Chondrocyte (in vitro differentiated cells): ENCODE measurements around the gene PTK6. TPM values are rescaled to one million over a fixed set of nuclear protein-coding genes. Genes with fewer than 3 reads are reported as not detected.
A peak's percentile ranks its signal among the peaks of the same experiment; 100 is the strongest.

ENCODE experiments used
- DNase-seq: peaks from one replicate; pipeline ENCODE4 v3.0.0; 2021; ENCODE audit warnings: mixed read lengths, low spot score
- H3K27ac Mint-ChIP-seq: one replicate; pipeline ENCODE4 v1.8.0; 2021; ENCODE audit warnings: mild to moderate bottlenecking, moderate library complexity, mixed read lengths; ENCODE audit not compliant: unreplicated experiment
- H3K27me3 Mint-ChIP-seq: 2 replicates; pipeline ENCODE4 v1.8.0; 2021; ENCODE audit warnings: low read depth, mixed read lengths
- H3K36me3 Mint-ChIP-seq: 2 replicates; pipeline ENCODE4 v1.8.0; 2021; ENCODE audit warnings: low read depth, mixed read lengths
- H3K4me1 Mint-ChIP-seq: 2 replicates; pipeline ENCODE4 v1.8.0; 2021; ENCODE audit warnings: low read depth, mild to moderate bottlenecking, mixed read lengths
- H3K4me3 Mint-ChIP-seq: one replicate; pipeline ENCODE4 v1.8.0; 2021; ENCODE audit warnings: mild to moderate bottlenecking, moderate library complexity, mixed read lengths; ENCODE audit not compliant: unreplicated experiment
- H3K9me3 Mint-ChIP-seq: 2 replicates; pipeline ENCODE4 v1.8.0; 2021; ENCODE audit warnings: low read depth, mixed read lengths
- CTCF ChIP-seq: fragments of 200-600 bp; sonication (generic); IDR thresholded peaks from 2 replicates; pipeline ENCODE4 v1.5.0; 2021; ENCODE audit warnings: antibody characterized with exemption, mild to moderate bottlenecking, moderate library complexity
- total RNA-seq: library from RNA; stranded (reverse); gene quantifications from 3 replicates; pipeline ENCODE4 v1.2.1, GENCODE V29; 2021

The PTK6 gene
- total RNA-seq, 1 donor from 2014 or later: not detected

DNA sequence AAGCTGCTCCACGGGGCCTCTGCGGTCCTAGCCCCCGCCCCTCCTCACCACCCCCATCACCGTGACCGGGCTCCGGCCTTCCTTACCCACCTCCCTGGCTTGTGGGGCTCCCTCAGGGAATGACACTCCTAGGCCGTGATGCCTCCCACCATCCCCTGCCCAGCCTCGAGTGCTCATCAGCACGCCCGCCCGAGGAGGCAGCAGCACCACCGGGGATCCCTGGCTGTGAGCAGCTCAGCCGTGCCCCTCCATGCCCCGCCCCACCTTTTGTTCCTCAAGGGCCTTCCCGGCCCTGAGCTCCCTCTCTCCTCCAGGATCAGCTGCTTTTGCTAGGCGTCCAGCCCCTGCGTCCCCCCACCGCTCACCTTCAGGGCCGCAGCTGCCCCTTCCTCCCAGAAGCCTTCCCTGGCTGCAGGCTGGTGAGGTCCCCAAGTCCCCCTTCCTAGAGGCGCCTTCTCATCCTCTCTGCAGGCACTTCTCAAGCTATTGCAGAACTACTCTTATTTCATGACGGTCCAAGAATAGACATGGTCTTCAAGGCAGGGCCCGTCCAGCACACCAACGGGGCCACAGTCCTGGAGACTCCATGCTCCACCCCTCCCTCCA, 19.8 kb upstream of the PTK6 start:
- H3K4me3 Mint-ChIP-seq: no peak overlapping the region
- peaks cover 4% of the 10 kb centered on the region for H3K36me3 Mint-ChIP-seq
- no peak for TF ChIP-seq CTCF
- DNase-seq: no peak
- H3K27ac Mint-ChIP-seq: no peak overlapping the region
- H3K4me1 Mint-ChIP-seq: no peaks in the 10 kb centered on the region
- no peaks in the 10 kb centered on the region for H3K27me3 Mint-ChIP-seq
- no peaks in the 10 kb centered on the region for H3K9me3 Mint-ChIP-seq

GRCh38 chr20:63555661-63556381, 18.6 kb upstream of the PTK6 start:
- no peaks in the 10 kb centered on the region for H3K27me3 Mint-ChIP-seq
- H3K27ac Mint-ChIP-seq: no peak overlapping the region
- no peaks in the 10 kb centered on the region for H3K4me1 Mint-ChIP-seq

DNA sequence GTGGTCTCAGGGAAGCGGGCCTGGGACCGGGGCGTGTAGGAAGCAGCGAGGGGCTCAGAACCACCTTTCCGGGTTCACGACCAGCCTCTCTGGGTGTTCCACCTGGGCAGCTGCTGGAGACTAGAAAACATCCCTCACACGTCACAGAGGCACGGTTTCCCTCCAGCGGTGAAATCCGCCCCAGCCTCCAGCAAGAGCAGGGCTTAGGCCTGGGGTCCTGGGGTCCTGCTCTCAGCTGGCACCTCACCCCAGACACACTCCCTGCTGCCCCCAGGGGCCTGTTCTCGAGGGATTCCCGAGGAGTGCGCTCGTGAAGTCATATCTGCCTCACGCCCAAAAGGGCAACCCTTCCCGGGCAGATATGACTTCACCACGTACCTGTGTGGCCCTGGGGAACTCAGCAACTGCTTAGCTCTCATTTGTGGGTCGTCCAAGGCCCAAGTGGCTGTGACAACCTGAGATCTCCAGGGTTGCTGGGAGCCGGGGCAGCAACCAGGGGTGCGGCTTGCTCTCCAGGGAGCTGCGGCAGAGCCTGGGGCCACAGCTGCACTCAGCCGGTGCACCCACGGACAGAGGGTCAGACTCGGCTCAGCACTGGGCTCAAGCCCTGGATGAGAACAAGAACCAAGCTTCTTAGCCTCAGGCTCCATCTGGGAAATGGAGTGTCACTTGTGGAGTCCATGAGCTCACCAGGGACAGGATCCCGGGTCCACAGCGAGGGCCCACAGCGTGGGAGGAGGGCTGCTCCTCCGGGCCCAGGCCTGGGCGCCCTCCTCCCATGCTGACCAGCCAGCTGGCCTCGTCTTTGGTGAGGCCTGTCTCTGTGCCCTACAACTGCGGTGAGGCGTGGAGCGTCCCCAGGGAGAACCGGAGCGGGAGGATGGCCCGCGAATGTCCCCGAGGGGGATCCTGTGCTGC, 17.4 kb upstream of the PTK6 start:
- DNase-seq: no peak
- Mint-ChIP-seq H3K27ac (no peak overlapping the region), H3K27me3 (no peaks in the 10 kb centered on the region), H3K36me3 (peaks cover 1% of the 10 kb centered on the region), H3K4me1 (no peaks in the 10 kb centered on the region), H3K9me3 (no peaks in the 10 kb centered on the region), H3K4me3 (peak overlapping the region; percentile 59)
- no peak for TF ChIP-seq CTCF

More at GRCh38 chr20:63555661-63556381, 18.6 kb upstream of the PTK6 start:
- no peak for DNase-seq
- peaks cover 4% of the 10 kb centered on the region for H3K36me3 Mint-ChIP-seq
- H3K9me3 Mint-ChIP-seq: no peaks in the 10 kb centered on the region
- no peak for TF ChIP-seq CTCF
- no peak overlapping the region for H3K4me3 Mint-ChIP-seq

- H3K4me1 Mint-ChIP-seq: no peaks in the 10 kb centered on the region
- no peak for TF ChIP-seq CTCF
These were observed 16.7 kb upstream of the PTK6 start, which contains the start of gene FNDC11 for GRCh38 chr20:63553933-63554290. Gene FNDC11, plus strand, starts transcription at chr20:63554159. Its CDS starts 1,505 bp downstream, at chr20:63555664.

More at GRCh38 chr20:63553933-63554290, 16.7 kb upstream of the PTK6 start, which contains the start of gene FNDC11:
- no peak for DNase-seq
- Mint-ChIP-seq H3K27me3 (peaks cover 2% of the 10 kb centered on the region), H3K9me3 (no peaks in the 10 kb centered on the region), H3K27ac (no peak within 1 kb of the TSS), H3K4me3 (peak within 1 kb of the TSS; percentile 59), H3K36me3 (no peaks in the 10 kb centered on the region)
